HepG2 (cell line): Measurements from ENCODE around the gene GPR139. TPM values are rescaled to one million over a fixed set of nuclear protein-coding genes. Genes with fewer than 3 reads are reported as not detected.

Experiments
- ATAC-seq: fragments of 200-7000 bp; cut with Tn5 transposase; 3 replicates; pipeline ENCODE4 v1.9.1; 2020; ENCODE audit warnings: mild to moderate bottlenecking, moderate library complexity
- BruUV-seq: library from RNA; stranded (reverse); fragments of 400-500 nt; replicated peaks from 2 replicates; lab custom pipeline; 2021; lab: Mats Ljungman, UMichigan
- CTCF ChIA-PET: fragments of 300-600 bp; formaldehyde crosslinking; extraction: SDS; loops from one replicate; lab custom pipeline; 2021; ENCODE audit warnings: low total read pairs, inconsistent platforms, low intra/inter-chr PET ratio; lab: Yijun Ruan, JAX
- POLR2A ChIA-PET: fragments of 350-600 bp; sonication (Branson Sonifier 250); formaldehyde crosslinking; loops from one replicate; lab custom pipeline; 2020; ENCODE audit warnings: antibody characterized with exemption, inconsistent platforms; lab: Yijun Ruan, JAX
- DNase-seq: peaks from one replicate; pipeline ENCODE4 v3.0.0-alpha.2; 2015; ENCODE audit warnings: low spot score
- FAIRE-seq: peaks from 3 replicates; lab custom pipeline; 2011; peaks lifted over from hg19 to GRCh38; lab: Jason Lieb, UNC
- H2AFZ ChIP-seq: one replicate; pipeline ENCODE4 v1.6.1; 2011; ENCODE audit warnings: low read length, inconsistent platforms
- H3K27ac ChIP-seq: fragments of 300-600 bp; 3 replicates; pipeline ENCODE4 v1.8.0; 2011; ENCODE audit warnings: mixed run types, mild to moderate bottlenecking, mixed read lengths, low read length, inconsistent platforms; ENCODE audit not compliant: insufficient read depth; ENCODE audit errors: extremely low read length
- H3K27me3 ChIP-seq, 2 experiments: fragments of 200-600 bp in 1 of 2; 2 replicates in 1 of 2; 3 replicates in 1 of 2; pipeline versions ENCODE4 v1.6.0 to v1.8.0; 2011; ENCODE audit warnings: low read length in 2 of 2, mild to moderate bottlenecking in 2 of 2, moderate library complexity in 2 of 2, inconsistent platforms in 1 of 2; ENCODE audit not compliant: insufficient read depth in 2 of 2, control insufficient read depth in 1 of 2
- H3K36me3 ChIP-seq, 2 experiments: fragments of 200-600 bp in 1 of 2; replicated peaks in 1 of 2; 2 replicates in 1 of 2; 3 replicates in 1 of 2; pipeline versions ENCODE4 v1.5.1 to v1.8.0; 2011; ENCODE audit warnings: low read length in 2 of 2, inconsistent platforms in 1 of 2; ENCODE audit not compliant: insufficient read depth in 2 of 2, control insufficient read depth in 1 of 2
- H3K4me1 ChIP-seq: 2 replicates; pipeline ENCODE4 v1.5.1; 2012; ENCODE audit warnings: low read length, inconsistent platforms; ENCODE audit not compliant: insufficient read depth
- H3K4me2 ChIP-seq: 2 replicates; pipeline ENCODE4 v1.6.0; 2011; ENCODE audit warnings: low read depth, low read length, inconsistent platforms
- H3K4me3 ChIP-seq, 3 experiments: fragments of 200-600 bp in 1 of 3; sonication (generic), shearing (Covaris generic) in 1 of 3; replicated peaks in 1 of 3; 2 replicates each; pipeline ENCODE4 v1.5.1; 2011 to 2016; ENCODE audit warnings: low read length in 3 of 3, inconsistent platforms in 2 of 3, low read depth in 2 of 3, mild to moderate bottlenecking in 2 of 3, control low read depth in 1 of 3, mixed read lengths in 1 of 3; ENCODE audit not compliant: insufficient read depth in 1 of 3
- H3K79me2 ChIP-seq: one replicate; pipeline ENCODE4 v1.6.1; 2011; ENCODE audit warnings: low read length, inconsistent platforms; ENCODE audit not compliant: insufficient read depth
- H3K9ac ChIP-seq: 2 replicates; pipeline ENCODE4 v1.6.0; 2011; ENCODE audit warnings: mild to moderate bottlenecking, low read depth, low read length, inconsistent platforms; ENCODE audit not compliant: insufficient read depth
- H3K9me3 ChIP-seq: 2 replicates; pipeline ENCODE4 v1.5.1; 2012; ENCODE audit warnings: mild to moderate bottlenecking, low read length
- H4K20me1 ChIP-seq: 2 replicates; pipeline ENCODE4 v1.6.0; 2011; ENCODE audit warnings: inconsistent platforms, mild to moderate bottlenecking, low read length, moderate library complexity; ENCODE audit not compliant: insufficient read depth
- ATF7-NPFF ChIP-seq: sonication (generic); formaldehyde crosslinking; IDR thresholded peaks from 2 replicates; pipeline ENCODE4 v1.8.1; 2023; ENCODE audit warnings: mild to moderate bottlenecking, low read depth, missing genetic modification reagents, moderate library complexity
- CREBL2 ChIP-seq: sonication (generic); formaldehyde crosslinking; IDR thresholded peaks from 2 replicates; pipeline ENCODE4 v1.8.1; 2023; ENCODE audit warnings: missing genetic modification reagents, mild to moderate bottlenecking, borderline replicate concordance
- ESRRA ChIP-seq: sonication (generic); formaldehyde crosslinking; IDR thresholded peaks from 2 replicates; pipeline ENCODE4 v1.5.1; 2020; ENCODE audit warnings: mild to moderate bottlenecking, low read depth, missing genetic modification reagents
- GPBP1L1 ChIP-seq: sonication (generic); formaldehyde crosslinking; IDR thresholded peaks from 2 replicates; pipeline ENCODE4 v1.5.0; 2020; ENCODE audit warnings: mild to moderate bottlenecking, missing genetic modification reagents
- NR2F2 ChIP-seq: IDR thresholded peaks from 2 replicates; pipeline ENCODE4 v1.6.1; 2012; ENCODE audit warnings: low read depth, inconsistent platforms, borderline replicate concordance
- RELA ChIP-seq: sonication (generic); formaldehyde crosslinking; IDR thresholded peaks from 2 replicates; pipeline ENCODE4 v1.4.0; 2020; ENCODE audit warnings: missing genetic modification reagents
- SNRNP70 ChIP-seq: fragments of 200-400 bp; formaldehyde crosslinking; IDR thresholded peaks from 2 replicates; pipeline ENCODE4 v1.6.1; 2017; ENCODE audit warnings: mild to moderate bottlenecking, low read depth, low read length, moderate library complexity
- TBX2 ChIP-seq: sonication (generic); formaldehyde crosslinking; IDR thresholded peaks from 2 replicates; pipeline ENCODE4 v1.5.0; 2020; ENCODE audit warnings: missing genetic modification reagents, mild to moderate bottlenecking, borderline replicate concordance
- TFAP4 ChIP-seq: sonication (generic); IDR thresholded peaks from 2 replicates; pipeline ENCODE4 v1.6.1; 2016; ENCODE audit warnings: low read depth, borderline replicate concordance
- ZNF501 ChIP-seq: sonication (generic); formaldehyde crosslinking; IDR thresholded peaks from 2 replicates; pipeline ENCODE4 v1.5.1; 2020; ENCODE audit warnings: mild to moderate bottlenecking, moderate library complexity, missing genetic modification reagents
- ZNF629 ChIP-seq: sonication (generic); formaldehyde crosslinking; conservative IDR thresholded peaks from 2 replicates; pipeline ENCODE4 v1.5.0; 2020; ENCODE audit warnings: missing genetic modification reagents
- ZNF790 ChIP-seq: sonication (generic); formaldehyde crosslinking; IDR thresholded peaks from 2 replicates; pipeline ENCODE4 v1.8.0; 2022; ENCODE audit warnings: missing genetic modification reagents, mild to moderate bottlenecking, borderline replicate concordance
- ZSCAN5A ChIP-seq: sonication (generic); formaldehyde crosslinking; IDR thresholded peaks from 2 replicates; pipeline ENCODE4 v1.8.0; 2022; ENCODE audit warnings: mild to moderate bottlenecking, missing genetic modification reagents, borderline replicate concordance
- WGBS: methylation state at CpG from one replicate; pipeline ENCODE4 v1.1.6; 2017; ENCODE audit warnings: low lambda C conversion rate; 5-methylcytosine and 5-hydroxymethylcytosine counted together
- in situ Hi-C: cut with HindIII; loops from 2 replicates; pipeline ENCODE4 v1.10.0; 2017; ENCODE audit warnings: low pct_unique_long_range_greater_than_20kb; ENCODE audit not compliant: extremely low pct_ligation_motif_present
- intact Hi-C: fragments of 100-400 bp; cut with micrococcal nuclease; formaldehyde crosslinking; loops from one replicate; pipeline ENCODE4 v1.10.0; 2022; ENCODE audit not compliant: unreplicated experiment
- polyA plus RNA-seq, 8 experiments: library from polyadenylated mRNA; depleted of rRNA in 3 of 8; stranded (reverse) in 7 of 8; unstranded in 1 of 8; fragments of >200 nt; fragmentation: Illumina TruSeq in 4 of 8; extraction: Trizol in 4 of 8; gene quantifications; 2 replicates each; pipeline versions ENCODE4 v1.2.1 to v1.2.3, GENCODE V29; 2011 to 2016; ENCODE audit warnings: low read depth in 4 of 8, missing spikeins in 1 of 8, mixed read lengths in 1 of 8; ENCODE audit not compliant: insufficient read depth in 1 of 8
- total RNA-seq, 5 experiments: library from RNA; depleted of rRNA; stranded (reverse); fragments of >200 nt; fragmentation: Illumina TruSeq; extraction: Trizol; gene quantifications; 2 replicates each; pipeline ENCODE4 v1.2.3, GENCODE V29; 2016; ENCODE audit warnings: low read depth in 1 of 5

Gene GPR139
- total and polyA plus RNA-seq, 2 of the 13 experiments (the other 11 are each of a cell fraction or from before 2014, with no cell fraction given): not detected

GRCh38 chr16:20072874-20073202 lies 852 bp downstream of the GPR139 start:
- no peak overlapping the region for H3K27ac ChIP-seq
- no peak overlapping the region for H3K4me2 ChIP-seq
- in situ Hi-C loops: no loop called here
- TF ChIP-seq RELA (CRISPR knock-in tag) (no peak), ZNF790 (no peak)
- no peak overlapping the region for H3K9ac ChIP-seq
- no peak for FAIRE-seq
- 17% methylated on average over 11 of the region's 11 CpGs for WGBS
- ChIA-PET CTCF (no interaction called here), POLR2A (no interaction called here)
- ATAC-seq: no peak
- DNase-seq: no peak
- no peaks in the 10 kb centered on the region for H3K4me1 ChIP-seq
- H3K9me3 ChIP-seq: peaks cover 8% of the 10 kb centered on the region; the same call in 1 of the 2 replicates
- H3K79me2 ChIP-seq: no peaks in the 10 kb centered on the region
- H3K36me3 ChIP-seq: no peaks in the 10 kb centered on the region
- BruUV-seq: no TSS peak
- no peaks in the 10 kb centered on the region for H4K20me1 ChIP-seq
- H2AFZ ChIP-seq: no peak overlapping the region
- intact Hi-C loops: no loop called here
- H3K27me3 ChIP-seq: peaks cover 10 to 64% of the 10 kb centered on the region in 2 experiments; a peak in 3 of 5 replicates
- H3K4me3 ChIP-seq: no peak overlapping the region

GRCh38 chr16:20072146-20072873 lies 1.4 kb downstream of the GPR139 start:
- H3K4me3 ChIP-seq: no peak overlapping the region
- no peaks in the 10 kb centered on the region for H3K4me1 ChIP-seq
- FAIRE-seq: no peak
- intact Hi-C loops: no loop called here
- 14% methylated on average over 11 of the region's 11 CpGs for WGBS
- POLR2A ChIA-PET: no interaction called here
- no peak for DNase-seq
- CTCF ChIA-PET: no interaction called here
- H3K27ac ChIP-seq: no peak overlapping the region
- H3K9ac ChIP-seq: no peak overlapping the region
- H4K20me1 ChIP-seq: no peaks in the 10 kb centered on the region
- peaks cover 11% of the 10 kb centered on the region; the same call in 1 of the 2 replicates for H3K9me3 ChIP-seq
- BruUV-seq: no TSS peak
- no peak overlapping the region for H3K4me2 ChIP-seq
- no peak overlapping the region for H2AFZ ChIP-seq
- H3K27me3 ChIP-seq: peaks cover 10 to 64% of the 10 kb centered on the region in 2 experiments; a peak in 3 of 5 replicates
- no peaks in the 10 kb centered on the region for H3K36me3 ChIP-seq
- in situ Hi-C loops: no loop called here
- ATAC-seq: no peak; the same call in 2 of the 3 replicates
- H3K79me2 ChIP-seq: no peaks in the 10 kb centered on the region
- no peak for TF ChIP-seq ZNF629 (CRISPR knock-in tag)
- TF ChIP-seq RELA (CRISPR knock-in tag): no peak
- TF ChIP-seq SNRNP70: no peak
- no peak for TF ChIP-seq NR2F2
- no peak for TF ChIP-seq CREBL2 (CRISPR knock-in tag)
- TF ChIP-seq ESRRA (CRISPR knock-in tag): no peak
- no peak for TF ChIP-seq ZSCAN5A
- TF ChIP-seq ATF7-NPFF (CRISPR knock-in tag): no peak
- TF ChIP-seq TBX2 (CRISPR knock-in tag): no peak
- no peak for TF ChIP-seq TFAP4
- TF ChIP-seq GPBP1L1 (CRISPR knock-in tag): no peak
- no peak for TF ChIP-seq ZNF501 (CRISPR knock-in tag)
